GM19455 (cell line): ENCODE results near the gene PLPPR1.

ENCODE experiments used
- ATAC-seq: cut with Tn5 transposase; IDR thresholded peaks from one replicate; pipeline ENCODE4 v1.9.1; 2021; ENCODE audit not compliant: unreplicated experiment

Gene PLPPR1

GRCh38 chr9:101333926-101334702 lies 305.6 kb downstream of the PLPPR1 start:
- ATAC-seq: no peak

GRCh38 chr9:101336091-101336490 lies 307.6 kb downstream of the PLPPR1 start:
- no peak for ATAC-seq

- no peak for ATAC-seq
Measured at GRCh38 chr9:101337237-101337636, 308.7 kb downstream of the PLPPR1 start.

GRCh38 chr9:101341958-101342357 lies 313.4 kb downstream of the PLPPR1 start:
- no peak for ATAC-seq

- ATAC-seq: no peak
Measured at GRCh38 chr9:101342595-101342994, 314.1 kb downstream of the PLPPR1 start.

GRCh38 chr9:101350285-101350684 lies 321.8 kb downstream of the PLPPR1 start:
- no peak for ATAC-seq

GRCh38 chr9:101352892-101353463 lies 324.5 kb downstream of the PLPPR1 start:
- ATAC-seq: no peak

GRCh38 chr9:101353683-101354082 lies 325.2 kb downstream of the PLPPR1 start:
- no peak for ATAC-seq

GRCh38 chr9:101354143-101354764 lies 325.7 kb downstream of the PLPPR1 start:
- no peak for ATAC-seq

GRCh38 chr9:101354765-101355708 lies 326.5 kb downstream of the PLPPR1 start:
- no peak for ATAC-seq

GRCh38 chr9:101356619-101357018 lies 328.1 kb downstream of the PLPPR1 start:
- no peak for ATAC-seq

- ATAC-seq: no peak
Measured at GRCh38 chr9:101359679-101360078, 331.2 kb downstream of the PLPPR1 start.

GRCh38 chr9:101360647-101361046 lies 332.1 kb downstream of the PLPPR1 start:
- ATAC-seq: no peak

GRCh38 chr9:101362450-101362849 lies 333.9 kb downstream of the PLPPR1 start:
- ATAC-seq: no peak

GRCh38 chr9:101365181-101365580 lies 336.7 kb downstream of the PLPPR1 start:
- ATAC-seq: no peak

GRCh38 chr9:101366038-101366756 lies 337.7 kb downstream of the PLPPR1 start:
- no peak for ATAC-seq

- ATAC-seq: no peak
Measured at GRCh38 chr9:101367323-101367722, 338.8 kb downstream of the PLPPR1 start.

- no peak for ATAC-seq
Measured at GRCh38 chr9:101369286-101369685, 340.8 kb downstream of the PLPPR1 start.

GRCh38 chr9:101369884-101370531 lies 341.5 kb downstream of the PLPPR1 start:
- ATAC-seq: no peak

- no peak for ATAC-seq
Measured at GRCh38 chr9:101371813-101372212, 343.3 kb downstream of the PLPPR1 start.
